Peyer's patch (tissue), 4 donors: ENCODE data around the gene CCDC188.

Experiments used
- CTCF ChIP-seq, 6 experiments: fragments of 450-650 bp in 4 of 6; fragments of 200-600 bp in 2 of 6; sonication (generic) in 1 of 6; IDR thresholded peaks; one replicate each; pipeline ENCODE4 v1.5.1; 2017 to 2019; ENCODE audit warnings: antibody characterized with exemption in 6 of 6, mild to moderate bottlenecking in 3 of 6, moderate library complexity in 1 of 6
- POLR2A ChIP-seq, 2 donors: fragments of 450-650 bp; IDR thresholded peaks; one replicate each; pipeline ENCODE4 v1.5.1; 2017; ENCODE audit warnings: antibody characterized with exemption in 2 of 2, mild to moderate bottlenecking in 2 of 2, moderate library complexity in 2 of 2

GRCh38 chr22:20196094-20196842 lies 45.4 kb upstream of the CCDC188 start:
- TF ChIP-seq CTCF (IDR thresholded peaks at IDR 0.05): no peak
- TF ChIP-seq POLR2A (IDR thresholded peaks at IDR 0.05): no peak
